Activated CD4-positive, alpha-beta T cell treated with anti-CD3 and anti-CD28 coated beads, Interleukin-2, amount 10 ng/mL, durations not matched to agents 7 days and 5 days (primary cell): Measurements from ENCODE around the gene DLGAP4. TPM values are rescaled to one million over a fixed set of nuclear protein-coding genes. Genes with fewer than 3 reads are reported as not detected.
A peak's percentile ranks its signal among the peaks of the same experiment; 100 is the strongest.
"Not testable (repeated sequence)": the region's sequence is repeated elsewhere in the genome, so short reads cannot be mapped to it uniquely, and the experiment has no call there.

Experiments
- CTCF ChIA-PET: fragments of 350-600 bp; sonication (Branson Sonifier 250); formaldehyde crosslinking; loops from one replicate; lab custom pipeline; 2021; ENCODE audit warnings: antibody characterized with exemption; lab: Charles Lee
- POLR2A ChIA-PET: fragments of 350-600 bp; sonication (Branson Sonifier 250); formaldehyde crosslinking; loops from one replicate; lab custom pipeline; 2021; ENCODE audit warnings: antibody characterized with exemption; lab: Charles Lee
- DNase-seq: peaks from one replicate; pipeline ENCODE4 v3.0.0-alpha.2; 2020
- H3K27ac Mint-ChIP-seq: one replicate; pipeline ENCODE4 v1.8.0; 2021; ENCODE audit warnings: mild to moderate bottlenecking, moderate library complexity, mixed read lengths
- H3K27me3 Mint-ChIP-seq: one replicate; pipeline ENCODE4 v1.8.0; 2021; ENCODE audit warnings: mixed read lengths
- H3K36me3 Mint-ChIP-seq: one replicate; pipeline ENCODE4 v1.8.0; 2021; ENCODE audit warnings: low read depth, mixed read lengths
- H3K4me1 Mint-ChIP-seq: one replicate; pipeline ENCODE4 v1.8.0; 2021; ENCODE audit warnings: mixed read lengths
- H3K4me3 Mint-ChIP-seq: one replicate; pipeline ENCODE4 v1.8.0; 2021; ENCODE audit warnings: mild to moderate bottlenecking, moderate library complexity, mixed read lengths
- H3K9me3 Mint-ChIP-seq: one replicate; pipeline ENCODE4 v1.8.0; 2021; ENCODE audit warnings: mixed read lengths
- total RNA-seq, 2 experiments: library from RNA; stranded (reverse); gene quantifications; one replicate each; pipeline ENCODE4 v1.2.3, GENCODE V29; 2021

The DLGAP4 gene
- total RNA-seq, 2 experiments from 2014 or later = 26.2 to 29.5 TPM

DNA sequence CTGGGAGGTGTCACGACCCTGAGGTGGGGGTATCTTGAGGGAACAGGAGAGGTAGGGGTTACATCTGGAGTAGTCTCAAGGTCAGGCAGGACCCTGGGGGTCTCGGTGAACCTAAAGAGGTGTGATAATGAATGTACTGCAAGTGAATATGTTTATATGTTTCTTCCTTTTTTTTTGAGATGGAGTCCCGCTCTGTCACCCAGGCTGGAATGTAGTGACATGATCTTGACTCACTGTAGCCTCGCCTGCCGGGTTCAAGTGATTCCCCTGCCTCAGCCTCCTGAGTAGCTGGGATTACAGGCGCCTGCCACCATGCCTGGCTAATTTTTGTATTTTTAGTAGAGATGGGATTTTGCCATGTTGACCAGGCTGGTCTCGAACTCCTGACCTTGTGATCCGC, 168.9 kb downstream of the DLGAP4 start:
- H3K4me1 Mint-ChIP-seq = peaks cover 42% of the 10 kb centered on the region
- CTCF ChIA-PET = interaction anchor here (1.2 kb wide), 1 partner anchor 9 kb away, joined by 3 read pairs; no protein-coding TSS in a partner anchor
- H3K4me3 Mint-ChIP-seq, H3K27me3 Mint-ChIP-seq, DNase-seq, H3K27ac Mint-ChIP-seq, POLR2A ChIA-PET, H3K9me3 Mint-ChIP-seq, H3K36me3 Mint-ChIP-seq: not testable (repeated sequence)

DNA sequence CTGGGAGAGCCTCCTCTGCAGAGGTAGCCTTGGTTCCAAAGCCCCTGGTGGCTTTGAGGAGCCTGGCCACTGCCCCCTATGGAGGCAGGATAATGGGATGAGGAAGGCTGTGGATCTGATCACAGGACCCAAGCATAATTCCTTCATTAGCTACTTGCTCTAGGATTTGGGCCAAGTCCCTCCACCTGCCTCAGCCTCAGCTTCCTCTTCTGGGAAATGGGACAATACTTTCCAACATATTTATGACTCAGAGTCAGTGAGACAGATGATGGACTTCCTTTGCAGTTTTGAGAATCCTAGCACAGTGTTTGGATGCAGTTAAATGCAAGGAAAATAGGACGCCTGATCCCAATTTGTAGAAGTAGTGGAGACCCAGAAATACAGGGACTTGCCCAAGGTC, 171.3 kb downstream of the DLGAP4 start:
- Mint-ChIP-seq H3K36me3 (no peaks in the 10 kb centered on the region), H3K4me1 (peaks cover 30% of the 10 kb centered on the region), H3K27me3 (no peaks in the 10 kb centered on the region), H3K27ac (no peak overlapping the region), H3K9me3 (no peaks in the 10 kb centered on the region), H3K4me3 (no peak overlapping the region)
- no peak for DNase-seq
- POLR2A ChIA-PET = no interaction called here
- CTCF ChIA-PET = interaction anchor here (0.6 to 1.6 kb wide), 5 partner anchors 8 to 181 kb away, joined by 3 to 5 read pairs (median 3); no protein-coding TSS in a partner anchor

DNA sequence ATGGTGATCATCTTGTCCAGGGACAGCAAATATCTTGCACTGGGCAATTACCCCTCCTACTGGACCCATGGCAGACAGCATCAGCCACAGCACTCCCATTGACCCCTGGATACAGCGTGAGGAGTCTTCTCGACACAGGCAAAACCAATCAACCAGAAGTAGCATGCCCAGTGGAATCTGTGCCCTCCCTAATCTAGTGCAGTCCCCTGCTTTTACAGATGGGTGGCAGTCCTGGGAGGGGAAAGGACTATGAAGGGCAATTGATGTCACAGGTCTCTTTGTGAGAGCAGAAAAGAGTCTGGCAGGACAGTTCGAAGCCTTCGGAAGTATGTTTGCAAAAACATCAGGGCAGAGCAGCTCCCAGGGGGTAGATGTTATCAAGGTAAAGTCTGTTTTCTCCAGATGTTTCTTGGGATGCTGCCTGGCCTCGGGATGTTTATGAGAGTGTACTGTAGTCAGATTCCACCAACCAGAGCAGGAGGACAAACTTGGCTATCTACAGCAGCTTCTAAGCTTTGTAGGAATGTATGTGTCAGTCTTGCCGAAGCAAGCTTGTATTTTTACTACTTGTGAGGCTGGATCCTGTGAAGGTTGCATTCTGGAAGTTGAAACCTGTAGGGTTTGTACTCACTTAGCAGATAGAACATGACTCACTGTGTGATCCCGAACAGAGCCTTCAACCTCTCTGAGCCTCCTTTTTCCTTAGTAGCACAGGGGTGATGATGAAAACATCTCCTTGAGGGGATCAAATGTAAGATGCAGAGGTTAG, 172.2 kb downstream of the DLGAP4 start:
- ChIA-PET POLR2A (no interaction called here), CTCF (interaction anchor here (1.2 to 1.6 kb wide), 3 partner anchors 9 to 14 kb away, joined by 3 to 5 read pairs (median 5); no protein-coding TSS in a partner anchor)
- Mint-ChIP-seq H3K36me3 (no peaks in the 10 kb centered on the region), H3K27me3 (no peaks in the 10 kb centered on the region), H3K9me3 (no peaks in the 10 kb centered on the region), H3K4me3 (no peak overlapping the region), H3K4me1 (peaks cover 22% of the 10 kb centered on the region), H3K27ac (no peak overlapping the region)
- DNase-seq = no peak

DNA sequence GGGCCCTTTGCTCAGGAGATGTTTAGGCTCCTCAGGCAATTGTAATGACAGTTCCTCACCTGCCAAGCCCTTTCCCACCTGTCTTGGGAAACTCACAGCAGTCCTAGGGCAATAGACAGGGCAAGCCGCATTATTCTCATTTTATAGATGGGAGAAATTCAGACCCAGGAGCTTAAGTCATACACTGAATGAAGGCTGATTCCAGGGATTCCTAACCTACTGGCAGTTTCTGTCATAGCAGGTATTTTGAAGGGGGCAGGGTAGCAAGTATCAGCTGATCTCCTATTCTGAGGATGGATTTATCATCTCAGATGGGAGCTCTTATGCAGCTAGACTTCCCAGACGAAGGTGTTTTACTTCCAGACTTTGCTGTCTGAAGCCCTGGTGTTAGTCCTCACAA, 173.8 kb downstream of the DLGAP4 start:
- CTCF ChIA-PET = interaction anchor here (0.6 to 2.1 kb wide), 2 partner anchors 9 to 296 kb away, joined by 3 to 9 read pairs; no protein-coding TSS in a partner anchor
- H3K9me3 Mint-ChIP-seq = no peaks in the 10 kb centered on the region
- peaks cover 8% of the 10 kb centered on the region for H3K4me1 Mint-ChIP-seq
- H3K4me3 Mint-ChIP-seq = no peak overlapping the region
- DNase-seq = no peak
- H3K27me3 Mint-ChIP-seq = no peaks in the 10 kb centered on the region
- POLR2A ChIA-PET = no interaction called here
- H3K36me3 Mint-ChIP-seq = no peaks in the 10 kb centered on the region
- no peak overlapping the region for H3K27ac Mint-ChIP-seq

DNA sequence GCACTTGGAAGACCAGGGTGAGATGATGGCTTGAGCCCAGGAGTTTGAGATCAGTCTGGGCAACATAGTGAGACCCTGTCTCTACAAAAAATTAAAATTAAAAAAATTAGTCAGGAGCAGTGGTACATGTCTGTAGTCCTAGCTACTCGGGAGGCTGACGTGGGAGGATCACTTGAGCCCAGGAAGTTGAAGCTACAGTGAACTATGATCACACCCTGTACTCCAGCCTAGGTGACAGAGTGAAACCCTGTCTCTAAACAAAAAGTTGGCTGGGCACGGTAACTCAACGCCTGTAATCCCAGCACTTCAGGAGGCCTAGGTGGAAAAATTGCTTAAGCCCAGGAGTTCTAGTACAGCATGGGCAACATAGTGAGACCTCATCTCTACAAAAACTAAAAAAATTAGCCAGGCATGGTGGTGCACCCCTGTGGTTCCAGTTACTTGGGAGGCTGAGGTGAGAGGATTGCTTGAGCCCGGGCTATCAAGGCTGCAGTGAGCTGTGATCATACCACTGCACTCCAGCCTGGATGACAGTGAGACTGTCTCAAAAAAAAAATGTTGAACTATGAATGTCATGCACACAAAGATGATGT, 174.4 kb downstream of the DLGAP4 start:
- H3K27ac Mint-ChIP-seq = no peak overlapping the region
- POLR2A ChIA-PET = no interaction called here
- CTCF ChIA-PET = interaction anchor here (2.1 kb wide), 1 partner anchor 9 kb away, joined by 9 read pairs; no protein-coding TSS in a partner anchor

DNA sequence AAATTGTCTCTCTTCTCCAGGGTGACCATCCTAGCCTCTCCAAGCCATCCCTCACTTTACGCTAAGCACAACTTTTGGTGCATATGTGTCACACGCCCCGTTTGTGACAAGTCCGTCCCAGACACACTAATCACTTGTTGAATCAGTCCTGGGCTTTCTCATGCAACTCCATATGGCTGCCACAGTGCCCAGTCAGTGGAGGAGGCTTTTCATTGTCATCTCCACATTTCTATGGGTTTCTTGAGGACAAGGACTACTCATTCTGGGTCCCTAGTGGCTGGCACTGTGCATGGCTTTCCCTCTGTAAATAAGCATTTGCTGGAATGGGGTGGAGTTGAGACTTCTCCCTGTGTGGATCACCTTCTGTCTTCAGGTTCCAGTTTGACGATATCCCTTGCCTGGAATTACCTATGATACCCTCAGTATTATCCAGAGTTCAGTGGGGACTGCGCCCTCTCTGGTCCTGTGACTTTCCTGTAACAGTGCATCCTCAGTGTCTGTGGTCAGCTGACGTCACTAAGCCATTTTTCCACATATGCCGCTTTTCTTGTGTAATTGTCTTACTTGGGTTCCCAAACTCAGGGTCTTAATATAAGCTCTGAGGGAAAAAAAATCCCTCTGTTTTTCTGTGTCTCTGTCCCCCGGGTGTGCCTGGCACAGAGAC, 175.4 kb downstream of the DLGAP4 start:
- CTCF ChIA-PET = interaction anchor here (2.1 kb wide), 1 partner anchor 10 kb away, joined by 9 read pairs; no protein-coding TSS in a partner anchor
- no peak for DNase-seq
- Mint-ChIP-seq H3K4me1 (peaks cover 8% of the 10 kb centered on the region), H3K27ac (no peak overlapping the region), H3K27me3 (no peaks in the 10 kb centered on the region), H3K4me3 (no peak overlapping the region), H3K9me3 (no peaks in the 10 kb centered on the region), H3K36me3 (no peaks in the 10 kb centered on the region)
- POLR2A ChIA-PET = no interaction called here

More for the DNA sequence above, 174.4 kb downstream of the DLGAP4 start:
- Mint-ChIP-seq H3K4me3 (no peak overlapping the region), H3K9me3 (no peaks in the 10 kb centered on the region), H3K36me3 (no peaks in the 10 kb centered on the region), H3K4me1 (peaks cover 8% of the 10 kb centered on the region), H3K27me3 (no peaks in the 10 kb centered on the region)
- no peak for DNase-seq

DNA sequence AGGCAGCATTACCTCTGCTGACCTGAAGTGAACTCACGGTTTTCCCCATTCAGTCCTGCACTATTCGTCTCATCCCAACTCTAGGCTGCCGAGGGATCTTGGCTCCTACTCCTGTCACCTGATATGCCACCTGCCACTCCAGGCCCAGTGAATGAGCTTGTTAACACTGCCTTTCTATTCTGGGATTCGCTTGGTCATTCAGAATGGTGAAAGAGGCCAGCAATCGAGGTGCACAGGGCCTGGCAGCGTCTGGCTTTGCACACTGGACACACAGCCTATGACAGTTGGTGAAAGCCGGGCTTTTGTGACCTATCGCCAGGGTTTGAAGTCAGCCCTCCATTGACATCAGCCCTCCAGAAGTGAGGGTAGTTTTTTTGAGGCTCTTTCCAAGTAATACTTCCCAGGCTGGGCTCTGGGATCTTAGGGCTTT, 175.9 kb downstream of the DLGAP4 start:
- CTCF ChIA-PET = interaction anchor here (0.7 to 2.1 kb wide), 2 partner anchors 11 kb away, joined by 5 to 9 read pairs; no protein-coding TSS in a partner anchor
- Mint-ChIP-seq H3K4me3 (no peak overlapping the region), H3K9me3 (no peaks in the 10 kb centered on the region), H3K27me3 (no peaks in the 10 kb centered on the region), H3K27ac (no peak overlapping the region), H3K36me3 (no peaks in the 10 kb centered on the region), H3K4me1 (peaks cover 8% of the 10 kb centered on the region)
- no peak for DNase-seq
- POLR2A ChIA-PET = no interaction called here

DNA sequence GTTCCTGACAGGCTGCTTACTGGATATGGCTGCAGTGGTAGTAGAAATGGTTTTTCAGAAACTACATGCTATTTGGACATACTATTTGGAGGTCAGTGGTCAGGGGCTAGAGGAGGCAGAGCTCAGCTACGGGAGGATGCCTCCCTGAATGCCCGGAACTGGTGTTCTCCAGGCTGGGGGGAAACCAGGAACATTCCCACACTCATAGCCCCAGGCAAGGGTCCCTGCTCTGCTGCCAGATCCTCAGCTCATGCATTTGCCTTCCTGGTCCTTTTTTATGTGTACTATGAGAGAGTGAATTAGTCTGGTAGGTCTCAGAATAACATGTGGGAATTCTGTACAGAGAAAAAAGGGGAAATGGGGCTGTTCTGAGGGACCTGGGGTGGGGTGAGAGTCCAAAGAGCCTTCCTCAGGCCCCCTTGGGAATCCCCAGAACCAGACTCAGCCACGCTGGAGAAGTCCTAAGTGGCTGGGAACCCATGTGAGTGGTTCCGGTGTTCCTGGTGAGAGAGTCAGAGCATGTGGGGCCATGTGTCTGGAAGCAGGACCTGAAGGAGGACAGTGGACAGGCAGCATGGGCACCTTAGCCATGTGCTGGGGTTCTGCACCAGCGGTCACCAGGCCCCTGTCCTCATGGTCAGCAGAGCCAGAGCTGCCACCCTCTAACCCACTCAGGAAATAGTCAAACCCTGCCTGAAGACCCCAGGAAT, 177.2 kb downstream of the DLGAP4 start:
- Mint-ChIP-seq H3K27me3 (no peaks in the 10 kb centered on the region), H3K36me3 (no peaks in the 10 kb centered on the region), H3K4me1 (peaks cover 8% of the 10 kb centered on the region), H3K4me3 (no peak overlapping the region), H3K27ac (no peak overlapping the region), H3K9me3 (no peaks in the 10 kb centered on the region)
- no peak for DNase-seq
- CTCF ChIA-PET = interaction anchor here (1.5 kb wide), 1 partner anchor 18 kb away, joined by 4 read pairs; no protein-coding TSS in a partner anchor
- POLR2A ChIA-PET = no interaction called here

DNA sequence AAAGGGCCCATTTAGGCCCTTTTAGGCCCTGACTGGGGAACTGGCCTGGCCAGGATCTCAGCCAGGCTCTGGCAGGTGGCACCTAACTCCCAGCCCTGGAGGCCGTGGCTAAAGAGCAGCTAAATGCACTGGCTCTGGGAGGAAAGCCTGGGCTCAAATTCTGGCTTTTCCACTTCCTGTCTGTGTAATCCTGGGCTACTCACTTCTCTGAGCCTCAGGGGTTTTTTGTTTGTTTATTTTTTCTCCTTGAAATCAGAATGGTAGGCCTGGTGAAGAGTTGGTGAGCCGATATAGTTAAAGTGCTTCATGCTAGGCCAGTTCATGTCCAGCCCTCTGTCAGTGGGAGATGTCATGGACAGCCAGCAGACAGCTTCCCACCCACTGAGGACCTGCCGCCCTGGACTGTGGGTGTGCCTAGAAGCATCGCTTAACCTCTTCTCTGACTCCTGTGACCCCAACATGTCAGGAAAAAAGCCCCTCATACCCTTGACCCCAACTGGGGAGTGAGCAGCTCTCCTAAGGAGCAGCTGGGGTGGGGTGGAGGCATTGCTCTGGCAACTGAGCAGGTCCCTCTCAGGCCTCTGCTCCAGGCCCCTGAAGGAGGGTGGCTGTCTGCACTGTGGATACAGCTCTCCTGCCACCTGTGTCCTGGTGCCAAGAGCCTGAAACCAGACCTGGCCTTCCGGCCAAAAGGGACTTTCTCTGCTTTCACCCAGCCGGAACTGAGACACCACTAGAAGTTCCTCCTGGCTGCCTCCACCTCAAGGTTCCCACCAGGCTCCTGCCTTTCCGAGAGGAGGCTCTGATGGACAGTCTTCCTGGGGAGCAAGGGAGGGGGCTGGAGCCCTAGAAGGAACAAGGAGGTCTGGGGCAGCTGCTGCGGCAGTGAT, 178.0 kb downstream of the DLGAP4 start:
- CTCF ChIA-PET = interaction anchor here (1.5 kb wide), 1 partner anchor 18 kb away, joined by 4 read pairs; no protein-coding TSS in a partner anchor

DNA sequence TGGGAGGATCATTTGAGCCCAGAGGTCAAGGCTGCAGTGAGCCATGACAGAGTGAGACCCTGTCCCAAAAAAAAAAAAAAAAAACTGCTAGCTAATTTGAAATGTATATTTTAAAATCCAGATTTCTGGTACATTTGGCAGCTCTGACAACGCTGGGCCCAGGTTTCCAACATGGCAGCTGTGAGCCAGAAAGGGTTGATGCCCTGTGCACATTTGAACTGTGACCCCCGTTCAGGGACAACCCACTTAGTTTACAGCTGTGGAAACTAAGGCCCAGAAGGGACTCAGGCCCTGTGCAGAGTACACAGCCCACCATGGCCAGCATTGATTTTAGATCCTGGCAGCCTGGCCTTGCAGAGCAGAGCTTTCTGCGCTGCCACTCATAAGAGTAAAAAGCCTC, 179.1 kb downstream of the DLGAP4 start:
- H3K4me3 Mint-ChIP-seq = no peak overlapping the region
- peaks cover 8% of the 10 kb centered on the region for H3K4me1 Mint-ChIP-seq
- DNase-seq = no peak
- ChIA-PET CTCF (interaction anchor here (0.6 to 1.2 kb wide), 4 partner anchors 19 to 253 kb away, joined by 3 to 5 read pairs (median 3); no protein-coding TSS in a partner anchor), POLR2A (interaction anchor here (0.5 kb wide), 1 partner anchor 13 kb away, joined by 3 read pairs; no protein-coding TSS in a partner anchor)
- no peak overlapping the region for H3K27ac Mint-ChIP-seq
- no peaks in the 10 kb centered on the region for H3K9me3 Mint-ChIP-seq
- no peaks in the 10 kb centered on the region for H3K27me3 Mint-ChIP-seq
- H3K36me3 Mint-ChIP-seq = no peaks in the 10 kb centered on the region

More for the DNA sequence above, 178.0 kb downstream of the DLGAP4 start:
- H3K4me1 Mint-ChIP-seq = peaks cover 8% of the 10 kb centered on the region
- H3K9me3 Mint-ChIP-seq = no peaks in the 10 kb centered on the region
- POLR2A ChIA-PET = no interaction called here
- H3K27me3 Mint-ChIP-seq = no peaks in the 10 kb centered on the region
- H3K4me3 Mint-ChIP-seq = no peak overlapping the region
- no peaks in the 10 kb centered on the region for H3K36me3 Mint-ChIP-seq
- H3K27ac Mint-ChIP-seq = no peak overlapping the region
- no peak for DNase-seq

DNA sequence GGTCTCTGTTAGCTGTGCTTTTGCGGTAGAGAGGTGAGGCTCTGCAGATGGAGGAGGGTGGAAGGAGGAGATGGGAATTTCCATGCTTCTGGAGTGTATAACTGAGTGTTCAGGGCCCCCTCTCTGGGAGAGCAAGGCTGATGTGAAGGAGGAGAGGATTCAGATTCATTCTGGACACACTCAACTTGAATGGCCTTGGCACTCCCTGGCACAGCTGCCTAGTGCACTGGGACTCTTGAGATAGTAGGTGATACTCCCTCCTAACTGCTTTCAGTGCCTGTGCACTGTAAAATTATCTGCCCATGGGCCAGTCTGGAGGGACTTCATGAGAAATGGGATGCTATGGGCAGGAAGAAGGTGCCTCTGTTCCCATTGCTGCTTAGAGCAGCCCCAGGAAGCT, 180.9 kb downstream of the DLGAP4 start:
- no peaks in the 10 kb centered on the region for H3K36me3 Mint-ChIP-seq
- H3K9me3 Mint-ChIP-seq = no peaks in the 10 kb centered on the region
- ChIA-PET CTCF (interaction anchor here (1.3 to 1.4 kb wide), 2 partner anchors 14 kb away, joined by 3 to 4 read pairs; no protein-coding TSS in a partner anchor), POLR2A (no interaction called here)
- no peak for DNase-seq
- peaks cover 16% of the 10 kb centered on the region for H3K4me1 Mint-ChIP-seq
- no peaks in the 10 kb centered on the region for H3K27me3 Mint-ChIP-seq
- peak overlapping the region; percentile 42 for H3K27ac Mint-ChIP-seq
- H3K4me3 Mint-ChIP-seq = no peak overlapping the region
